GM12878 (cell line): ENCODE data around the gene ERVH48-1.

Experiments
- ESRRA ChIP-seq: IDR thresholded peaks from 2 replicates; pipeline ENCODE4 v1.6.1; 2012; ENCODE audit warnings: mild to moderate bottlenecking, low read length, improper control_type of control experiment
- NFIC ChIP-seq: IDR thresholded peaks from 2 replicates; pipeline ENCODE4 v1.6.1; 2012; ENCODE audit warnings: low read depth, mild to moderate bottlenecking, inconsistent platforms, low read length, moderate library complexity
- POLR2A ChIP-seq: IDR thresholded peaks from 2 replicates; pipeline ENCODE4 v1.6.1; 2011; ENCODE audit warnings: low read depth, mild to moderate bottlenecking, low read length
- SMAD1 ChIP-seq: fragments of 450-650 bp; IDR thresholded peaks from 2 replicates; pipeline ENCODE4 v1.6.1; 2018; ENCODE audit warnings: mild to moderate bottlenecking, low read depth; ENCODE audit not compliant: partially characterized antibody
- TCF12 ChIP-seq: IDR thresholded peaks from 2 replicates; pipeline ENCODE4 v1.6.1; 2011; ENCODE audit warnings: low read depth, mild to moderate bottlenecking, low read length
- YY1 ChIP-seq: IDR thresholded peaks from 2 replicates; pipeline ENCODE4 v1.6.1; 2011; ENCODE audit warnings: low read depth, mild to moderate bottlenecking, low read length
- TF ChIP-seq, protein P1 (sequence below): IDR thresholded peaks from 2 replicates; pipeline ENCODE4 v1.6.1; 2012; ENCODE audit warnings: low read depth, low read length, improper control_type of control experiment
- TF ChIP-seq, protein P2 (sequence below): IDR thresholded peaks from 2 replicates; pipeline ENCODE4 v1.6.1; 2012; ENCODE audit warnings: mild to moderate bottlenecking, low read depth, low read length
- TF ChIP-seq, protein P3 (sequence below), 3 experiments: IDR thresholded peaks in 2 of 3; conservative IDR thresholded peaks in 1 of 3; 2 replicates each; pipeline ENCODE4 v1.5.1; 2011; ENCODE audit warnings: low read depth in 3 of 3, low read length in 3 of 3, mild to moderate bottlenecking in 3 of 3, control low read depth in 2 of 3, moderate library complexity in 2 of 3, inconsistent platforms in 1 of 3, mixed read lengths in 1 of 3; ENCODE audit not compliant: control insufficient read depth in 2 of 3, insufficient read depth in 1 of 3; ENCODE audit errors: extremely low read depth in 1 of 3

DNA sequence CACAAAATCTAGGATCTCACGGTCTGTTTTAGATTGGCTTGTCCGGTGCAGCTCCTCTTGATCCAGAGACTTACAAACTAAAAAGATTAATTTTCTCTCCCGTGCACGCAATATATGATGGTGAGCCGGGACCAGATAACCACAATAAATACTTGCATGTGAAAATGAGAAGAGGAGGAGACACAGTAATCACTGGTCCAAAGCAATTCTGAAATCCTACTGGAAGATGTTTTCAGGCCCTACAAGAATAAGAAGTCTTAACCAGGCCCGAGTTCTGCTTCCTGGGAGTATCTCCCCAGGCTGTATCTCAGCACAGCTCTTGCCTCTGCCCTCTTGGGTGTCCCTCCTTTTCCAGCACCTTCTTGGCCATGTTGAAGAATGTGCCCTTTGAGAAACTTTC is 45.1 kb downstream of the ERVH48-1 start:
- TF ChIP-seq, protein P1, sequence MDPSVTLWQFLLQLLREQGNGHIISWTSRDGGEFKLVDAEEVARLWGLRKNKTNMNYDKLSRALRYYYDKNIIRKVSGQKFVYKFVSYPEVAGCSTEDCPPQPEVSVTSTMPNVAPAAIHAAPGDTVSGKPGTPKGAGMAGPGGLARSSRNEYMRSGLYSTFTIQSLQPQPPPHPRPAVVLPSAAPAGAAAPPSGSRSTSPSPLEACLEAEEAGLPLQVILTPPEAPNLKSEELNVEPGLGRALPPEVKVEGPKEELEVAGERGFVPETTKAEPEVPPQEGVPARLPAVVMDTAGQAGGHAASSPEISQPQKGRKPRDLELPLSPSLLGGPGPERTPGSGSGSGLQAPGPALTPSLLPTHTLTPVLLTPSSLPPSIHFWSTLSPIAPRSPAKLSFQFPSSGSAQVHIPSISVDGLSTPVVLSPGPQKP = no peak
- TF ChIP-seq, protein P2, sequence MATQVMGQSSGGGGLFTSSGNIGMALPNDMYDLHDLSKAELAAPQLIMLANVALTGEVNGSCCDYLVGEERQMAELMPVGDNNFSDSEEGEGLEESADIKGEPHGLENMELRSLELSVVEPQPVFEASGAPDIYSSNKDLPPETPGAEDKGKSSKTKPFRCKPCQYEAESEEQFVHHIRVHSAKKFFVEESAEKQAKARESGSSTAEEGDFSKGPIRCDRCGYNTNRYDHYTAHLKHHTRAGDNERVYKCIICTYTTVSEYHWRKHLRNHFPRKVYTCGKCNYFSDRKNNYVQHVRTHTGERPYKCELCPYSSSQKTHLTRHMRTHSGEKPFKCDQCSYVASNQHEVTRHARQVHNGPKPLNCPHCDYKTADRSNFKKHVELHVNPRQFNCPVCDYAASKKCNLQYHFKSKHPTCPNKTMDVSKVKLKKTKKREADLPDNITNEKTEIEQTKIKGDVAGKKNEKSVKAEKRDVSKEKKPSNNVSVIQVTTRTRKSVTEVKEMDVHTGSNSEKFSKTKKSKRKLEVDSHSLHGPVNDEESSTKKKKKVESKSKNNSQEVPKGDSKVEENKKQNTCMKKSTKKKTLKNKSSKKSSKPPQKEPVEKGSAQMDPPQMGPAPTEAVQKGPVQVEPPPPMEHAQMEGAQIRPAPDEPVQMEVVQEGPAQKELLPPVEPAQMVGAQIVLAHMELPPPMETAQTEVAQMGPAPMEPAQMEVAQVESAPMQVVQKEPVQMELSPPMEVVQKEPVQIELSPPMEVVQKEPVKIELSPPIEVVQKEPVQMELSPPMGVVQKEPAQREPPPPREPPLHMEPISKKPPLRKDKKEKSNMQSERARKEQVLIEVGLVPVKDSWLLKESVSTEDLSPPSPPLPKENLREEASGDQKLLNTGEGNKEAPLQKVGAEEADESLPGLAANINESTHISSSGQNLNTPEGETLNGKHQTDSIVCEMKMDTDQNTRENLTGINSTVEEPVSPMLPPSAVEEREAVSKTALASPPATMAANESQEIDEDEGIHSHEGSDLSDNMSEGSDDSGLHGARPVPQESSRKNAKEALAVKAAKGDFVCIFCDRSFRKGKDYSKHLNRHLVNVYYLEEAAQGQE = no peak
- TF ChIP-seq POLR2A = no peak
- TF ChIP-seq, protein P3, sequence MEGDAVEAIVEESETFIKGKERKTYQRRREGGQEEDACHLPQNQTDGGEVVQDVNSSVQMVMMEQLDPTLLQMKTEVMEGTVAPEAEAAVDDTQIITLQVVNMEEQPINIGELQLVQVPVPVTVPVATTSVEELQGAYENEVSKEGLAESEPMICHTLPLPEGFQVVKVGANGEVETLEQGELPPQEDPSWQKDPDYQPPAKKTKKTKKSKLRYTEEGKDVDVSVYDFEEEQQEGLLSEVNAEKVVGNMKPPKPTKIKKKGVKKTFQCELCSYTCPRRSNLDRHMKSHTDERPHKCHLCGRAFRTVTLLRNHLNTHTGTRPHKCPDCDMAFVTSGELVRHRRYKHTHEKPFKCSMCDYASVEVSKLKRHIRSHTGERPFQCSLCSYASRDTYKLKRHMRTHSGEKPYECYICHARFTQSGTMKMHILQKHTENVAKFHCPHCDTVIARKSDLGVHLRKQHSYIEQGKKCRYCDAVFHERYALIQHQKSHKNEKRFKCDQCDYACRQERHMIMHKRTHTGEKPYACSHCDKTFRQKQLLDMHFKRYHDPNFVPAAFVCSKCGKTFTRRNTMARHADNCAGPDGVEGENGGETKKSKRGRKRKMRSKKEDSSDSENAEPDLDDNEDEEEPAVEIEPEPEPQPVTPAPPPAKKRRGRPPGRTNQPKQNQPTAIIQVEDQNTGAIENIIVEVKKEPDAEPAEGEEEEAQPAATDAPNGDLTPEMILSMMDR (IDR thresholded peaks at IDR 0.05 in 2 of 3, conservative IDR thresholded peaks at IDR 0.05 in 1 of 3; ENCODE audit: control insufficient read depth in 2 of 3, extremely low read depth in 1 of 3, insufficient read depth in 1 of 3, low read depth in 3 of 3, low read length in 3 of 3) = no peak
- no peak for TF ChIP-seq YY1
- TF ChIP-seq ESRRA = no peak
- TF ChIP-seq SMAD1 = no peak
- TF ChIP-seq TCF12 = no peak
- no peak for TF ChIP-seq NFIC
